Measurements from ENCODE around the gene AGT.

AGT gene

GRCh38 chr1:230749150-230749549, 35.2 kb upstream of the AGT start:
- Mint-ChIP-seq H3K27me3 (peaks cover 7% of the 10 kb centered on the region), H3K4me3 (no peak overlapping the region), H3K36me3 (ENCODE audit: low read depth) (no peaks in the 10 kb centered on the region), H3K9me3 (no peaks in the 10 kb centered on the region), H3K27ac (no peak overlapping the region), H3K4me1 (ENCODE audit: low read depth) (peaks cover 2% of the 10 kb centered on the region)
- no peak for DNase-seq

DNA sequence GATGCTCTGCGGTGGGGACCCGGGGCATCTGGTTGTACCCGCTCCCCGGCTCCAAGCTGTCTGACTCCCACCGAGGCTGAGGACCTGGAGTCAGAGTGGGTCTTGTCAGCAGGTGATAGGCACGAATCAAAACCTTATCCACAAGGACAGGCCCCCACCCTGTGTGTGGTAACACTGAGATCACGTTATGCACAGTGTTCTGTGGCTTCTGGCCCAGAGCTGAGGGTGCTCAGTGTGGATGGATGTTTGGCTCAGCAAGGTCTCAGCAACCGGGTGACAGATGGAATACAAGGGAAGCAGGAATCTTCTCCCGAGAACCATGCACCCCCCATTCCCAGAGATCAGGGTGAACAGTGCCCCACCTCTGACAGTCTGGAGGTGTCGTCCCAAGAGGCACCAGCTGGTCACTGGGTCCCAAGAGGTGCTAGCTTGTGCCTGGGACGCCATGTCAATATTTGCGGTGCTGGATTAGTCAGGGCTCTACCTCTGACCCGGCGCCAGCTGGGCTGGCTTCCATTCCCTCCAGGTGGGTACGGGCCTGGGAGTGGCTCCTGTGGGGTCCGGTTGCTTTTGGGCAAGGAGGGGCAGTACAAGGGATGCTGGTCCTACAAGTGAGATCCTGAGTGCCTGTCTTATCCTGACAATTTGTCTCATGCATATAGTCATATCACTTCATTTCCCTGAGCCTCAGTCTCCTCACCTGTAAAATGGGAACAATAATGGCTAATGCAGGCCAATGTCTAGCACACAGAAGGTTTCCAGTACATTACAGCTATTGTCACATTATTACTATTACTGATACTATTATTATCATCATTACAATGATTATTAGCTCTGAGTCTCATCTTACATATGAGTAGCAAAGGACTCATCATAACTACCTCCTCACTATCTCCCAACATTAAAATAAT, 34.2 kb upstream of the AGT start:
- Mint-ChIP-seq H3K27me3 (peaks cover 10% of the 10 kb centered on the region), H3K27ac (no peak overlapping the region), H3K4me3 (no peak overlapping the region), H3K36me3 (ENCODE audit: low read depth) (no peaks in the 10 kb centered on the region), H3K9me3 (no peaks in the 10 kb centered on the region), H3K4me1 (ENCODE audit: low read depth) (no peaks in the 10 kb centered on the region)
- DNase-seq = no peak

GRCh38 chr1:230747127-230747730, 33.3 kb upstream of the AGT start, which contains the start of gene CAPN9:
Gene CAPN9 (plus strand): TSS chr1:230747388. CDS start chr1:230747497, 109 bp downstream.
- H3K9me3 Mint-ChIP-seq = no peaks in the 10 kb centered on the region
- H3K27ac Mint-ChIP-seq = no peak within 1 kb of the TSS
- peaks cover 10% of the 10 kb centered on the region for H3K27me3 Mint-ChIP-seq
- DNase-seq = no peak
- H3K4me3 Mint-ChIP-seq = no peak within 1 kb of the TSS
- H3K4me1 Mint-ChIP-seq (ENCODE audit: low read depth) = no peaks in the 10 kb centered on the region
- no peaks in the 10 kb centered on the region for H3K36me3 Mint-ChIP-seq (ENCODE audit: low read depth)

DNA sequence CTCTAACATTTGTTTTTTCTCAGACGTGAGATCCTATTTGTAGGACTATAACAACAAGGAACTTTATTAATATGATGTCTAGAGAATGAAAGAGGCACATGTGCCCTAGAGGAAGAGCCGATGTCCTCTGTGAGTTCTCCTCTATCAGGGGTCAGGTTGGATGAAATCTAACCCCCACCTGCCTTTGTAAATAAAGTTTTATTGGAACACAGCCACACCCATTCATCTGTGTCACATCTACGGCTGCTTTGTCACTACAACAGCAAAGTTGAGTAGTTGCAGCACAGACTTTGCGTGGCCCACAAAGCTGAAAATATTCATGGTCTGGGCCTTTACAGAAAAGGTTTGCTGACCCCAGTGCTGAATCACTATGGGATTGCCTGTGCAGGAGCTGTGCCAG, 32.7 kb upstream of the AGT start:
- Mint-ChIP-seq H3K27ac (no peak overlapping the region), H3K27me3 (peaks cover 10% of the 10 kb centered on the region), H3K4me1 (ENCODE audit: low read depth) (no peaks in the 10 kb centered on the region), H3K4me3 (no peak overlapping the region), H3K9me3 (no peaks in the 10 kb centered on the region), H3K36me3 (ENCODE audit: low read depth) (no peaks in the 10 kb centered on the region)
- no peak for DNase-seq

GRCh38 chr1:230745071-230745470, 31.1 kb upstream of the AGT start:
- Mint-ChIP-seq H3K36me3 (ENCODE audit: low read depth) (no peaks in the 10 kb centered on the region), H3K27ac (no peak overlapping the region), H3K4me1 (ENCODE audit: low read depth) (no peaks in the 10 kb centered on the region), H3K4me3 (no peak overlapping the region), H3K27me3 (peaks cover 9% of the 10 kb centered on the region), H3K9me3 (no peaks in the 10 kb centered on the region)
- DNase-seq = no peak

GRCh38 chr1:230744382-230744781, 30.5 kb upstream of the AGT start:
- no peaks in the 10 kb centered on the region for H3K9me3 Mint-ChIP-seq
- no peak for DNase-seq
- no peak overlapping the region for H3K4me3 Mint-ChIP-seq
- no peaks in the 10 kb centered on the region for H3K4me1 Mint-ChIP-seq (ENCODE audit: low read depth)
- H3K27ac Mint-ChIP-seq = no peak overlapping the region
- no peaks in the 10 kb centered on the region for H3K36me3 Mint-ChIP-seq (ENCODE audit: low read depth)
- peaks cover 13% of the 10 kb centered on the region for H3K27me3 Mint-ChIP-seq

DNA sequence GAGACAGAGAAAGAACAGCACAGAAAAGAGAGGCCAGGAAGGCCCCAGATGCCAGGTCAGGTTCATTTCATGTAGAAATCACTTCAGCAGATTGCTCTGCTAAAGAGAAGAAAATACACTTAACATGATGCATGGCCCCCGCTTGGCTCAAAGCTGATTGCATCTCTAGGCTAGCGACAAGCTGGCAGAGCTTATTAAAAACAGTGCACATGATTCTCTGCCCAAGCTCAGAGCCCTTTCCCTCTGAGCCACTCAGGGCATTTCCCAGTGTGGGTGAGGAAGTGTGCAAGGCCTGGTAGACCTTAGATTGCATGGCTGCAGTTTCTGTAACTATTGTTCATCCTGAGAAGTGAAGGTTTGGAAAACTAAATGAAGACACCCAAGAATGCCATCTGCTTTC, 30.0 kb upstream of the AGT start:
- Mint-ChIP-seq H3K9me3 (no peaks in the 10 kb centered on the region), H3K27ac (no peak overlapping the region), H3K36me3 (ENCODE audit: low read depth) (no peaks in the 10 kb centered on the region), H3K27me3 (peaks cover 16% of the 10 kb centered on the region), H3K4me1 (ENCODE audit: low read depth) (no peaks in the 10 kb centered on the region), H3K4me3 (no peak overlapping the region)
- DNase-seq = no peak

- Mint-ChIP-seq H3K9me3 (peaks cover 5% of the 10 kb centered on the region), H3K27ac (no peak overlapping the region), H3K4me3 (no peak overlapping the region), H3K4me1 (ENCODE audit: low read depth) (no peaks in the 10 kb centered on the region), H3K36me3 (ENCODE audit: low read depth) (no peaks in the 10 kb centered on the region), H3K27me3 (peaks cover 43% of the 10 kb centered on the region)
- no peak for DNase-seq
These were observed 25.8 kb upstream of the AGT start for GRCh38 chr1:230739564-230740290.

GRCh38 chr1:230737622-230738262, 23.8 kb upstream of the AGT start:
- Mint-ChIP-seq H3K4me3 (no peak overlapping the region), H3K9me3 (peaks cover 5% of the 10 kb centered on the region), H3K4me1 (ENCODE audit: low read depth) (no peaks in the 10 kb centered on the region), H3K36me3 (ENCODE audit: low read depth) (no peaks in the 10 kb centered on the region), H3K27me3 (peaks cover 40% of the 10 kb centered on the region), H3K27ac (no peak overlapping the region)
- no peak for DNase-seq

- DNase-seq = no peak
- H3K27ac Mint-ChIP-seq = no peak overlapping the region
- H3K27me3 Mint-ChIP-seq = peaks cover 45% of the 10 kb centered on the region
- no peaks in the 10 kb centered on the region for H3K4me1 Mint-ChIP-seq (ENCODE audit: low read depth)
- peaks cover 5% of the 10 kb centered on the region for H3K9me3 Mint-ChIP-seq
- H3K4me3 Mint-ChIP-seq = no peak overlapping the region
- no peaks in the 10 kb centered on the region for H3K36me3 Mint-ChIP-seq (ENCODE audit: low read depth)
These were observed 21.5 kb upstream of the AGT start for GRCh38 chr1:230735447-230735846.

DNA sequence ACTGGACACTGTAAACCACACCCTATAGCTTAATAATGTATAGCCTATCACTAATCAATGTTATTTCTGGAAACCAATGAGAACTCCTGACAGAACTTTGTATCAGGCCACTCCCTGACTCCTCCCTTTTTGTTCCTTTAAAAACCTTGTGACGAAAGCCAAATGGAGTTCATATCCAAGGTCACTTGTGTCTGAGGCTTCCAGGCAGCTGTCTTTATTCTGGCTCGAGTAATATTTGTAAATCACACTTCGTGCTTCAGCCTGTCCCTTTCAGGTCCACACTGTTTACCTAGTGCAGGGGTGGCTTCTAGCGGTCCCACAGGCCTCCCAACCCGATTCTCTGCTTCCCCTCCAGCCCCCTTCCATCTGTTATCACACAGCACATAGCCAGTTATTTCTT, 17.1 kb upstream of the AGT start:
- Mint-ChIP-seq H3K4me3 (no peak overlapping the region), H3K36me3 (ENCODE audit: low read depth) (no peaks in the 10 kb centered on the region), H3K27me3 (peaks cover 27% of the 10 kb centered on the region), H3K9me3 (no peaks in the 10 kb centered on the region), H3K4me1 (ENCODE audit: low read depth) (no peaks in the 10 kb centered on the region), H3K27ac (no peak overlapping the region)
- no peak for DNase-seq

DNA sequence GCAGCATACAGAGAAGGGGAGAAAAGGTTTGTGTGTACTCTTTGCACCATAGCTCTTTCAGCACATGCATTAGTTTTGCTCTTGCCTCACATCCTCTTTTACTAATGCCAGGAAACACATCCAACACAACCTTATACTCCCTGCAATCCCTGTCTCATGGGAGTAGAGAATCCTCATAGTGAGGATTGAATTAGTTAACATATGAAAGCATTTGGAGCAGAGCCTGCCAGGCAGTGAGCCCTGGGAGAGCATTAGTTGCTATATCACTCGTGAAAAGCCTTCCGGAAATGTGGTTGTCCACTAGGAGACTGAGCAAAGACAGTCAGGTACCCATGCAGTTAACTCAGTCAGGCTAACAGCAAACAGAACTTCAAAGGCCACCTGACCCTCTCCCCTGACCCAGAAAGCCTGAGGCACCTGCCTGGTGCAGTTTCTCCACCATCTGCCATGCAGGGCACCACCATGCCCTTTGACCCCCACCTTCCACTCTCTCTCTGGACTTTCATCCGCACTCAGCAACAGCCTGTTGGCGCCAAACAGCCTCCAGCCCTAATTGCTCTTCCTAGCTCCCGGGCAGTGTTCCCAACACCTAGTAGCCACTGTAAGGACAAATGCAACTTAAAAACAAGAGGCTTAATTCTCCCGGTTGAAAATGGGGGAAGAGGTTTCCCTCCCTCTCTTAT, 14.9 kb upstream of the AGT start:
- Mint-ChIP-seq H3K27me3 (peaks cover 21% of the 10 kb centered on the region), H3K27ac (no peak overlapping the region), H3K9me3 (no peaks in the 10 kb centered on the region)

DNA sequence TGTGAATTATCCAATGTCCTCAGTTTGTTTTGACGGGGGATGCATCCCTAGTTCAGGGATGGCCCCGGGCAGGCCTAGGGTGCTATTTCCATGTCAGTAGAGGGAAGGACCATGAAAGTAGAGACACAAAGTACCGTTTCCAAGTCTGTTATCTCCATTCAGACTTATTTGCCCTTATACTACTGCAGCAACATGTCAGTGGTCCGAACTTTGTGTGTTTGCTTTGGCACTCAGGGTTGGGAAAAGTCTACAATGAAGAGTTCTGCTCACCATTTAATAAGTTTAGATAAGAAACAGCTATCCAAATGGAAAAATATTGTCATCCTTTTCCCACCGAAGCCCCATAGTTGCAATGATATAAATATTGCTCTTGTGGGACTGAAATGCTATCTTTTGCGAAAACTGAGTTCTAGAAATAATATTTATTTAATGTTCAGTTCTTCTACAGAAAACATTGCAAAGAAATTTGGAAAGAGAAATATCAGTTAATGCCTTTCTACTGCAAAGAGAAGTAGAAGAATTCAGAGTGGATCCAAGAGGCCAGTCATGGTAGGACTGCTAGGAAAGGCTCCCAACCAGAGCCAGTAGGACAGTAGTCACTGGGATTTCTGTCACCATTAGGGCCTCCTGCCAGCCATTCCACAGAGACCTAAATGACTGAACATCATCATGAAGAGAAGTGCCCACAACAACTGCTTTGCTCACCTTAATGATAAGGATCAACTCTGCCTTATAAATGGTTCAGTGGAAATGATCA, 11.5 kb upstream of the AGT start:
- Mint-ChIP-seq H3K27me3 (peaks cover 21% of the 10 kb centered on the region), H3K36me3 (ENCODE audit: low read depth) (no peaks in the 10 kb centered on the region), H3K4me1 (ENCODE audit: low read depth) (no peaks in the 10 kb centered on the region), H3K4me3 (no peak overlapping the region), H3K9me3 (no peaks in the 10 kb centered on the region), H3K27ac (no peak overlapping the region)
- no peak for DNase-seq

More for the DNA sequence above, 14.9 kb upstream of the AGT start:
- DNase-seq = no peak
- H3K36me3 Mint-ChIP-seq (ENCODE audit: low read depth) = no peaks in the 10 kb centered on the region
- H3K4me1 Mint-ChIP-seq (ENCODE audit: low read depth) = no peaks in the 10 kb centered on the region
- H3K4me3 Mint-ChIP-seq = no peak overlapping the region

All from activated T-cell treated with anti-CD3 and anti-CD28 coated beads, Interleukin-2, amount 50 U/mL, for 24 hours (primary cell).